Cardiac muscle cell (in vitro differentiated cells and primary cell): ENCODE results near the gene LRRC14B. TPM values are rescaled to one million over a fixed set of nuclear protein-coding genes. Genes with fewer than 3 reads are reported as not detected.
"Not testable (repeated sequence)": the region's sequence is repeated elsewhere in the genome, so short reads cannot be mapped to it uniquely, and the experiment has no call there.

Source experiments
- DNase-seq, 2 donors: peaks; one replicate each; pipeline versions ENCODE4 v3.0.0 to v3.0.0-alpha.2; 2010 to 2017; ENCODE audit warnings: low read depth in 1 of 2, low spot score in 1 of 2
- H3K27ac ChIP-seq: fragments of 200-600 bp; sonication (generic); 2 replicates; pipeline ENCODE4 v1.5.1; 2016
- H3K27me3 ChIP-seq: fragments of 200-600 bp; sonication (generic); 2 replicates; pipeline ENCODE4 v1.6.0; 2016; ENCODE audit warnings: control low read depth
- H3K36me3 ChIP-seq: fragments of 200-600 bp; sonication (generic); 2 replicates; pipeline ENCODE4 v1.5.1; 2016; ENCODE audit warnings: control low read depth
- H3K4me1 ChIP-seq: fragments of 200-600 bp; sonication (generic); 2 replicates; pipeline ENCODE4 v1.8.1; 2017; ENCODE audit warnings: low read depth, mild to moderate bottlenecking, mixed run types
- H3K4me3 ChIP-seq: fragments of 200-600 bp; sonication (generic); 2 replicates; pipeline ENCODE4 v1.5.1; 2016; ENCODE audit warnings: mild to moderate bottlenecking
- H3K9me3 ChIP-seq: fragments of 200-600 bp; sonication (generic); 2 replicates; pipeline ENCODE4 v1.5.1; 2017; ENCODE audit warnings: low read depth, mild to moderate bottlenecking, control low read depth
- CTCF ChIP-seq: IDR thresholded peaks from 2 replicates; pipeline ENCODE4 v1.5.1; 2012; ENCODE audit warnings: low read depth, mild to moderate bottlenecking, low read length
- polyA plus RNA-seq: library from polyadenylated mRNA; unstranded; fragments of >200 nt; fragmentation: Nextera tagmentation; extraction: Ambion mirVana; gene quantifications from 2 replicates; pipeline ENCODE4 v1.2.1, GENCODE V29; 2016
- total RNA-seq: library from RNA; depleted of rRNA; stranded (reverse); fragments of >200 nt; gene quantifications from 2 replicates; pipeline ENCODE4 v1.2.3, GENCODE V29; 2016

LRRC14B gene
- total and polyA plus RNA-seq, 2 experiments from 2014 or later, result 2.7 to 3.6 TPM

DNA sequence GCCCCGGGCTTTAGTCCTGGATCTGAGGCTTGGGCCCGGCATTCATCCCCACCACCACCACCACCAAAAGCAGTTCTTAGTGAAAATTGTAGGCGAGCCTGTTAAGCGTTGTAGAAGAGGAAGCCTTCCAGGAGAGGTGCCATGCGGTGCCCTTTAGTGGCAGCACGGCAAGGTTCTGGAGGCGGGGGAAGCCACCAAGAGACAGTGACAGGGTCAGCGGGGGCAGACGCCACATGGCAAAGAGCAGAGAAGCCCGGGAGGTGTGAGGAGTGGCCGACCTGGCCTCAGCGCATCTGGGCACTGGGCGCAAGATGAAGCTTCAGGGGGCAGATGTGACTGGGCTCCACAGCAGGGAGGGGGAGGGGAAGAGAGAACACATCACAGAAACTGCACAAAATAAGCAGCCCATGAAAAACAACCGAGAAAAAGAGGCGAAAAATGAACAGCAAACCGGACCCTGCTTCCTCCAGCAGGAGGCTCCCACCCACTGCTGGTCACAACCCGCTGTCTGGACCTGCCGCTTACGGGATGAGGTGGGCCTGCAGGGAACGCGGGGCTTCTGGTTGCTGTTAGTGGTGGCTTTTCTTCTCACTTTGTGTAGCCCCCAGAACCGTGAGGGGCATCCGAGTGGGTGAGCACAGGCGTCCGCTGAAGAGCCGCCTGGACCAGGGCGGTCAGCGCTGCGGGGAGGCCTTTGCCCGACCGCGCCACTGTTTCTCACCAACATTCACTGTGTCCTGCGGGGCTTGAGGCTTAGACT, 4.3 kb downstream of the LRRC14B start:
- Histone ChIP-seq H3K4me3 (no peak overlapping the region), H3K27ac (no peak overlapping the region), H3K9me3 (no peaks in the 10 kb centered on the region), H3K27me3 (no peaks in the 10 kb centered on the region), H3K4me1 (peaks cover 20% of the 10 kb centered on the region), H3K36me3 (no peaks in the 10 kb centered on the region)
- no peak for TF ChIP-seq CTCF
- DNase-seq, result peak in 1 of 2 donors; percentile 38

- Histone ChIP-seq H3K9me3 (no peaks in the 10 kb centered on the region), H3K4me3 (no peak overlapping the region), H3K4me1 (peaks cover 18% of the 10 kb centered on the region), H3K36me3 (no peaks in the 10 kb centered on the region), H3K27me3 (no peaks in the 10 kb centered on the region), H3K27ac (no peak overlapping the region)
- TF ChIP-seq CTCF, result no peak
- no peak for DNase-seq
These were observed 5.1 kb downstream of the LRRC14B start for GRCh38 chr5:196350-196749.

DNA sequence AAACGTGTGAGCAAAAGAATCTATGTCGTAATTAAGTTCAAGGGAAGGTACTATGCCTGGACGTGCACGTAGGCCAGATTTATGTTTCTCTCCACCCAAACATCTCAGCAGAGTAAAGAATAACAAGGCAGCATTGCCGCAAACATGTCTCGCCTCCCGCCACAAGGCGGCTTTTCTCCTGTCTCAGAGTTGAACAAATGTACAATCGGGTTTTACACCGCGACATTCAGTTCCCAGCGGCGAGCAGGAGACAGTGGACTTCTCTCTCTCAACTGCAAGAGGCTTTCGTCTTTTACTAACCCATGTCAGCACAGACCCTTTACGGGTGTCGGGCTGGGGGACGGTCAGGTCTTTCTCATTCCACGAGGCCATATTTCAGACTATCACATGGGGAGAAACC, 5.7 kb downstream of the LRRC14B start:
- H3K27ac ChIP-seq, result not testable (repeated sequence)
- peaks cover 20% of the 10 kb centered on the region for H3K4me1 ChIP-seq

GRCh38 chr5:197892-198489, 6.7 kb downstream of the LRRC14B start:
- H3K27me3 ChIP-seq, result no peaks in the 10 kb centered on the region
- DNase-seq, result no peak
- no peaks in the 10 kb centered on the region for H3K9me3 ChIP-seq
- H3K4me1 ChIP-seq, result peaks cover 20% of the 10 kb centered on the region
- H3K36me3 ChIP-seq, result no peaks in the 10 kb centered on the region
- no peak overlapping the region for H3K4me3 ChIP-seq
- no peak overlapping the region for H3K27ac ChIP-seq
- TF ChIP-seq CTCF, result no peak

More for the DNA sequence above, 5.7 kb downstream of the LRRC14B start:
- H3K27me3 ChIP-seq, H3K36me3 ChIP-seq, H3K9me3 ChIP-seq, DNase-seq, H3K4me3 ChIP-seq: not testable (repeated sequence)

- no peak for DNase-seq
- peaks cover 20% of the 10 kb centered on the region for H3K4me1 ChIP-seq
These were observed 7.4 kb downstream of the LRRC14B start for GRCh38 chr5:198516-199196.

More at GRCh38 chr5:198516-199196, 7.4 kb downstream of the LRRC14B start:
- TF ChIP-seq CTCF, result no peak
- Histone ChIP-seq H3K36me3 (no peaks in the 10 kb centered on the region), H3K9me3 (no peaks in the 10 kb centered on the region), H3K27me3 (no peaks in the 10 kb centered on the region), H3K4me3 (no peak overlapping the region), H3K27ac (no peak overlapping the region)
